GM18519 (cell line): Measurements from ENCODE around the gene ZBTB7C.

Source experiments
- ATAC-seq: cut with Tn5 transposase; IDR thresholded peaks from one replicate; pipeline ENCODE4 v1.9.1; 2021; ENCODE audit warnings: mild to moderate bottlenecking, moderate library complexity; ENCODE audit not compliant: unreplicated experiment, low FRiP score

The ZBTB7C gene

GRCh38 chr18:48202006-48202348 is 207.2 kb downstream of the ZBTB7C start:
- no peak for ATAC-seq

- ATAC-seq = no peak
Observed at GRCh38 chr18:48201337-48202005, 207.7 kb downstream of the ZBTB7C start.

GRCh38 chr18:48200631-48201336 is 208.4 kb downstream of the ZBTB7C start:
- ATAC-seq = no peak

- no peak for ATAC-seq
Observed at GRCh38 chr18:48199399-48199798, 209.8 kb downstream of the ZBTB7C start.

- ATAC-seq = no peak
Observed at GRCh38 chr18:48197819-48198218, 211.4 kb downstream of the ZBTB7C start.

- no peak for ATAC-seq
Observed at GRCh38 chr18:48195787-48196186, 213.4 kb downstream of the ZBTB7C start.

- no peak for ATAC-seq
Observed at GRCh38 chr18:48194591-48195181, 214.5 kb downstream of the ZBTB7C start.

GRCh38 chr18:48193521-48194492 is 215.4 kb downstream of the ZBTB7C start:
- ATAC-seq = no peak

GRCh38 chr18:48192542-48192941 is 216.6 kb downstream of the ZBTB7C start:
- no peak for ATAC-seq

GRCh38 chr18:48191494-48191893 is 217.7 kb downstream of the ZBTB7C start:
- no peak for ATAC-seq

- no peak for ATAC-seq
Observed at GRCh38 chr18:48190994-48191393, 218.2 kb downstream of the ZBTB7C start.

- ATAC-seq = no peak
Observed at GRCh38 chr18:48188609-48189008, 220.6 kb downstream of the ZBTB7C start.

GRCh38 chr18:48186861-48187260 is 222.3 kb downstream of the ZBTB7C start:
- no peak for ATAC-seq

- no peak for ATAC-seq
Observed at GRCh38 chr18:48186131-48186766, 222.9 kb downstream of the ZBTB7C start.

GRCh38 chr18:48184118-48184517 is 225.1 kb downstream of the ZBTB7C start:
- ATAC-seq = no peak

- ATAC-seq = no peak
Observed at GRCh38 chr18:48183613-48184012, 225.6 kb downstream of the ZBTB7C start.

GRCh38 chr18:48182779-48183178 is 226.4 kb downstream of the ZBTB7C start:
- no peak for ATAC-seq

- no peak for ATAC-seq
Observed at GRCh38 chr18:48181857-48182256, 227.3 kb downstream of the ZBTB7C start.

- ATAC-seq = no peak
Observed at GRCh38 chr18:48181087-48181823, 227.9 kb downstream of the ZBTB7C start.

- ATAC-seq = no peak
Observed at GRCh38 chr18:48179666-48180065, 229.5 kb downstream of the ZBTB7C start.
